Measurements from ENCODE around the gene XXYLT1.
"Not testable (repeated sequence)": the region's sequence is repeated elsewhere in the genome, so short reads cannot be mapped to it uniquely, and the experiment has no call there.

XXYLT1 gene

DNA sequence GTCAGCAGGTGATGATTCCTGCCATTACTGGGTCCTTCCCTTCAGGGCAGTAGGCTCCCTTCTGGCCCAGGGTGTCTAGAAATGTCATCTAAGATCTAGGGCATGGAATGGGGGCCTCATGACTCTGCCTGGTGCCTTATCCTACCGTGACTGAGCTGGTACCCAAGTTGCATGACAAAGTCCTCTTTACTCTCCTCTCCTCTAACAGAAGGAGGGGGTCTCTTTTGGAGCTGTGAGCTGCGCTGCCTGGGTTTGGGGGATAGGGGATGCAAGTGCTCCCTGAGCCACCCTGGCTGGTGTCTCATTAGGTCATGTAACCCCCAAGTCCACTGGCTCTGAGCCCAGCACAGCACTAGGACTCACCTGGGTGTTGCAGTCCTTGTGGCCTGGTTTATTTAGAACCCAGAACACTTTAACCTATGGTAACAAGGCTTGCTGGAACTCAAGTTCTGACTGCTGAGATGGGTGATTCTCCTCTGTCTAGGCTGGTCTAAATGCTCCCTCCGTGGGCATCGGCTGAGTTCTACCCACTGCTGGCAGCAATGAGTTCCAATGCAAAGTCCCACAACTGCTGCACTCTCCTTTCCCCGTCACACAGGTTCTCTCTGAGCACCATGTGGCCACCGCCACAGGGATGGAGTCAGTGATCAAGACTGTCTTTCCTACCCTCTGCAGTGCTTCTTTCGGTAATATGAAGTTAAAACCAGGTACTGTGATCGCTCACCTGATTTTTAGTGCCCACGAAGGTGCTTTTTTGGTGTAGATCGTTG, 34.0 kb downstream of the XXYLT1 start:
- TF ChIP-seq TAF1 (IDR thresholded peaks at IDR 0.05; ENCODE audit: borderline replicate concordance, low read depth, low read length) = no peak
- TF ChIP-seq POLR2AphosphoS5 (IDR thresholded peaks at IDR 0.05; ENCODE audit: low read depth, low read length) = no peak
- no peak for TF ChIP-seq POLR2A (IDR thresholded peaks at IDR 0.05; ENCODE audit: low read depth, low read length)
- no peak for FAIRE-seq
- no peak for DNase-seq (ENCODE audit: insufficient read length)

DNA sequence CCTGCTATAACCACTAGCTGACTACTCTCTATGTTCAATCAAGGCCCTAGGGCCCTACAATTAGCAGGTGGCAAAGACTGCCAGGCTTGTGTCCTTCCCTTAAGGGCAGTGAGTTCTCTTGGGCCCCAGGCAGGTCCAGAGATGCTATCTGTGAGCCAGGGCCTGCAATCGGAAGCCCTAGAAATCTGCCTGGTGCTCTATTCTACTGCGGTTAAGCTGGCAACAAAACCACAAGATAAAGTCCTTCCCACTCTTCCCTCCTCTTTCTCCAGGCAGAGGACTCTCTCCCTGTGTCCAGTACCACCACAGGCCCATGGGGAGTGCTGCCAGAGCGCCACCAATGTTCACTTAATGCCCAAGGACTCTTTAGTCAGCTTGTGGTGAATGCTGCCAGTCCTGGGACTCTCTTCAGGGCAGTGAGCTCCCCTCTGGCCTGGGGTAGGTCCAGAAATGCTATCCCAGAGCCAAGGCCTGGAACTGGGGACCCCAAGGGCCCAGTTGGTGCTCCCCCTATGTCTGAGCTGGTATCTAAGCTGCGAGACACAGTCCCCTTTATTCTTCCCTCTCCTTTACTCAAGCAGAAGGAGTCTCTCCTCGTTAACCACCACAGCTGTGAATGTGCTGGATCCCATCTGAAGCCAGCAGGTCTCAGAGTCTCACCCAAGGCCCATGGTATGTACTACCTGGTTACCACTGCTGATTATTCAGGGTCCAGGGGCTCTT, 34.7 kb downstream of the XXYLT1 start:
- no peak for FAIRE-seq
- TF ChIP-seq TAF1 (IDR thresholded peaks at IDR 0.05; ENCODE audit: borderline replicate concordance, low read depth, low read length) = no peak
- TF ChIP-seq POLR2AphosphoS5 (IDR thresholded peaks at IDR 0.05; ENCODE audit: low read depth, low read length) = no peak
- no peak for TF ChIP-seq POLR2A (IDR thresholded peaks at IDR 0.05; ENCODE audit: low read depth, low read length)

DNA sequence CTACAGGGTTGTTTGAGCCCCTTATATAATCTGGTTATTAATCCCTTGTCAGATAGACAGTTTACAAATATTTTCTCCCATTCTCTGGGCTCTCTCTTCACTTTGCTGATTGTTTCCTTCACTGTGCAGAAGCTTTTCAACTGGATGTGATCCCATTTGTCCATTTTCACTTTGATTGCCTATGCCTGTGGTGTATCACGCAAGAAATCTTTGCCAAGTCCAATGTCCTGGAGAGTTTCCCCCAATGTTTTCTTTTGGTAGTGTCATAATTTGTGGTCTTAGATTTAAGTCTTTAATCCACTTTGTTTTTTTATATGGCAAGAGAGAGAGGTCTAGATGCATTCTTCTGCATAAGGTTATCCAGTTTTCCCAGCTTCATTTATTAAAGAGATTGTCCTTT, 40.7 kb downstream of the XXYLT1 start:
- TF ChIP-seq TAF1 (IDR thresholded peaks at IDR 0.05; ENCODE audit: borderline replicate concordance, low read depth, low read length) = no peak
- TF ChIP-seq POLR2AphosphoS5 (IDR thresholded peaks at IDR 0.05; ENCODE audit: low read depth, low read length) = no peak
- TF ChIP-seq POLR2A (IDR thresholded peaks at IDR 0.05; ENCODE audit: low read depth, low read length) = no peak
- DNase-seq (ENCODE audit: insufficient read length) = no peak
- no peak for FAIRE-seq

More for the DNA sequence above, 34.7 kb downstream of the XXYLT1 start:
- no peak for DNase-seq (ENCODE audit: insufficient read length)

DNA sequence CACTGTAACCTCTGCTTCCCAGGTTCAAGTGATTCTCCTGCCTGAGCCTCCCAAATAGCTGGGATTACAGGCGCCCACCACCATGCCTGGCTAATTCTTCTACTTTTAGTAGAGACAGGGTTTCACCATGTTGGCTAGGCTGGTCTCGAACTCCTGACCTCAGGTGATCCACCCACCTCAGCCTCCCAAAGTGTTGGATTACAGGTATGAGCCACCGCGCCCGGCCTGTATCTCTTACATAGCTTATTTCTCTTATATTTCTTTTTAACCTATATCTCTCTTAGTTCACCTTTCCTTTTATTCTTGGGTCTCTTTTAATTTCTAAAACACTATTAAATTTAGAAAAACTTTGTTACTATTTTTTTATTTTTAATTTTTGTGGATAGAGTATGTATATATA, 42.1 kb downstream of the XXYLT1 start:
- DNase-seq (ENCODE audit: insufficient read length) = not testable (repeated sequence)

DNA sequence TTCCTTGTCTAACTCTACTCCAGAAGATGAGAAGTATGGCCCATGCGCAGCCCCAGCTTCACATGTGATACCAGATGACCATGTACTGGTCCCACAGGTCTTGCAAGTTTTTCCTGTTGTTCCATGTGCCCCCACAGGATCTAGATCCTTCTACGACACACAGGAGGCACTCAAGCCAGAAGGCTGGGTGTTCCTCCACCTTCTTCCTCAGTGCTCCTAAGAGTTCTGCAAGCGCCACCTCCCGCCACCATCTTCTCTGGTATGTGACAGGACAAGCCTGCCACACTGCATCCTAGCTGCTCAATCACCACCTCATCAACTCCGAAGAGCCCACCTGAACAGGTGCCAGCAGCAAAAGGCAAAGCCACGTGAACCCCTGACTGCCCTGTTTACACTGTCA, 43.1 kb downstream of the XXYLT1 start:
- DNase-seq (ENCODE audit: insufficient read length) (no peak), FAIRE-seq (no peak)
- TF ChIP-seq POLR2A (IDR thresholded peaks at IDR 0.05; ENCODE audit: low read depth, low read length) = no peak
- no peak for TF ChIP-seq POLR2AphosphoS5 (IDR thresholded peaks at IDR 0.05; ENCODE audit: low read depth, low read length)
- no peak for TF ChIP-seq TAF1 (IDR thresholded peaks at IDR 0.05; ENCODE audit: borderline replicate concordance, low read depth, low read length)

More for the DNA sequence above, 42.1 kb downstream of the XXYLT1 start:
- not testable (repeated sequence) for FAIRE-seq

DNA sequence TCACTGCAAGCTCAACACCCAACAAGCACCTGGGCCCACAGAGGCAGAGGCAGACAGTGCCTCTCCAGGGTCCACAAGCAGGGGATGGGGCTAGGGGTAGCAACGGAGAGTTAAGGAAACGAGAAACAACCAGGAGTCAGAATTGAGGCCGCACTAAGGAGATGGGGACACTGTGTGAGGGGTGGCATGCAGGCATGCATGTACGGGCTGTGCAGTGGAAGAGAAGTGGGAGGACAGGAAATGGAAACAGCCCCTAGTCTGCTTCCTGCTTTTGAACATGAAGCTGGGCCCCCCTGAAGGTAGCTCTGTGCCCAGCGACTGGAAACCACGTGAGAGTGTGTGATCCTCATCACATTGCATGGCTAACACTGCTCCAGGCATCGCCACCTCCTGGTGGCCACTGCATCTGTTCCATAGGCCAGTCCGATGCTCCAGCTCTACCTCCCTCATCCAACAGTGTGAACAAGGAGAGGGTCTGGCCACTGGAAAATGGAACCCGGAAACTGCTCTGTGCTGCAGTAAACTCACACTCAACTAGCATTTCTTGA, 44.0 kb downstream of the XXYLT1 start:
- TF ChIP-seq POLR2A (IDR thresholded peaks at IDR 0.05; ENCODE audit: low read depth, low read length) (no peak), POLR2AphosphoS5 (IDR thresholded peaks at IDR 0.05; ENCODE audit: low read depth, low read length) (no peak), TAF1 (IDR thresholded peaks at IDR 0.05; ENCODE audit: borderline replicate concordance, low read depth, low read length) (no peak)
- DNase-seq (ENCODE audit: insufficient read length) = no peak

DNA sequence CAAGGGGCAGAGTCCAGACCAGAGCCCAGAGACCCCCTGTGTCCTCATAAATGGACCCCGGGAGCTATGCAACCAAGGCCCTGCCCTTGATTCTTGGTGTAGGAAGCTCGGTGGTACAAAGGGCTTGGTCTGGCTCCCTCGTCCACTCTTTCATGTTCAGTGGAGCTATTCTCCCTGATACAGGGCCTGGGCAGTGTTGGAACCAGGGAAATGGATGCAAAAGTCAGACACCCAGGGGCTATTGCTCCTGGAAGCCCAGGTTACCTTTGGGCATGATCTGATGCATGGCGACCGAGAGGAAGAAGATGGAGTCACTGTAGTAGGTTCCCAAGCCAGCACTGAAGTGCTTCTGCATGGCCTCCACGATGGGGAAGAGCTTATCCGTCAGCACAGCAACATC, 44.5 kb downstream of the XXYLT1 start:
- DNase-seq (ENCODE audit: insufficient read length) = no peak
- no peak for TF ChIP-seq POLR2AphosphoS5 (IDR thresholded peaks at IDR 0.05; ENCODE audit: low read depth, low read length)
- no peak for TF ChIP-seq POLR2A (IDR thresholded peaks at IDR 0.05; ENCODE audit: low read depth, low read length)
- no peak for TF ChIP-seq TAF1 (IDR thresholded peaks at IDR 0.05; ENCODE audit: borderline replicate concordance, low read depth, low read length)
- no peak for FAIRE-seq

More for the DNA sequence above, 44.0 kb downstream of the XXYLT1 start:
- FAIRE-seq = no peak

DNA sequence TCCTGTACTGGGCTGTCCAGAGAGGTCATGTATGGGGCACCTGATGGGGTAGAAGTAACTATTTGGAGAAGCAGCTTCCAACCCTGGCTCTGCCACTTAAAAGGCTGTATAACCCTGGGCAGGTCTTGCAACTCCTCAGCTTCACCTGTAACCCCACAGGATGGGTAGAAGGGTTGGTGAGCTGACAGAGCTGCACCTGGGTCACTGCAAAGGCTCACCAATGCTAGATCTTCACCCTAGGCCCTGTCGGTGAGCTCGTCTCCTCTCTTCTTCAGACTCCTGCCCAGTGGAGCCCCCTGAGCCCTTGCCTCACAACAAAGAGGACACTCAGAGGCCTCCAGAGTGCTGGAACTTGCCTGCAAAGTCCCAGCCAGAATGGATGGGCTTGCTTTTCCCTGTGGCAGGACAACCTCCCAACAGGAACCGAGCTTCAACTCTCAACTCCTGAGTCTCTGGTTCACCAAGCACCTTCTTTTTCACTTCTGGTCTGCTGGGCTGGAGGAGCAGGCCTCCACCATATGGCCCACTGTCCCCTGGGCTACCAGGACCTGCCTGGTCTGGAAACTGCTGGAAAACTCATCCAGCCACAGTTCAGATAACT, 45.9 kb downstream of the XXYLT1 start:
- no peak for DNase-seq (ENCODE audit: insufficient read length)

DNA sequence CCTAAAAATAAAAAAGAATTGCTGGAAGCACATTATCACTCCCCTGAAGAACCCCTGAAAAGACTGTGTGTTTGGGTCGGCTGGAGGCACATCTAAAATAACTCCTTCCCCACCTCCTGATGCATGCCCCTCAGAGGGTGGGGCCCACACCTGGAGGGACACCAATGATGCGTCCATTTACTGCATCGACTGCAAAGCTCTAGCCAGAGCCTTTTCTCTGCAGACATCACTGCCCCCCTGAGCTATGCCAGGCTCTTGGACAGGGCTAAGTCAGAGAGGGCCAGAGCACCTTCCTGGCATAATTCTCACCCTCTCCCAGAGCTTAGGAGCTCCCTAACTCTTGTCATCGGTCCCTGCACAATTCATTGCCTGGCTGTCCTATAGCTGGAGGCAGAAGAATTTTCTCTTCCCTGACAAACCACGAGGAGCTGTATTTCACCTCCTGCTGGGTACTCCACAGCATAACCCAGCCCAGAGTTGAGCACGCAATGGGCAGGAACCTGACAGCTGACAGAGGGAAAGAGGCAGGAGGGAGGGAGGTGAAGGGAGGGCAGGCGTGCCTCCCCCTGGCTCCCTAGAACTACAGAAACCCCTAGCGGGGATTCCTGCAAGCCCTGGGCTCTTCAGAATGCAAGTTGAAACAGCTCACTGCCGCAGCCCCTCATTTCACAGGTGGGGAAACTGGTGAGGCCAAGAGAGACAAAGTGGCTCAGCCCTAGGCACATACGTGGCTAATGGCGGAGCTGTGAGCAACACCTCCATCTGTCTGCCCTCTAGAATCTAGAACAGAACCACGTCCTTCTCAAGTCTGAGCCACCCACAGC, 46.6 kb downstream of the XXYLT1 start:
- no peak for FAIRE-seq
- no peak for TF ChIP-seq POLR2AphosphoS5 (IDR thresholded peaks at IDR 0.05; ENCODE audit: low read depth, low read length)
- no peak for TF ChIP-seq POLR2A (IDR thresholded peaks at IDR 0.05; ENCODE audit: low read depth, low read length)
- TF ChIP-seq TAF1 (IDR thresholded peaks at IDR 0.05; ENCODE audit: borderline replicate concordance, low read depth, low read length) = no peak
- no peak for DNase-seq (ENCODE audit: insufficient read length)

More for the DNA sequence above, 45.9 kb downstream of the XXYLT1 start:
- FAIRE-seq = no peak
- no peak for TF ChIP-seq POLR2AphosphoS5 (IDR thresholded peaks at IDR 0.05; ENCODE audit: low read depth, low read length)
- no peak for TF ChIP-seq TAF1 (IDR thresholded peaks at IDR 0.05; ENCODE audit: borderline replicate concordance, low read depth, low read length)
- no peak for TF ChIP-seq POLR2A (IDR thresholded peaks at IDR 0.05; ENCODE audit: low read depth, low read length)

DNA sequence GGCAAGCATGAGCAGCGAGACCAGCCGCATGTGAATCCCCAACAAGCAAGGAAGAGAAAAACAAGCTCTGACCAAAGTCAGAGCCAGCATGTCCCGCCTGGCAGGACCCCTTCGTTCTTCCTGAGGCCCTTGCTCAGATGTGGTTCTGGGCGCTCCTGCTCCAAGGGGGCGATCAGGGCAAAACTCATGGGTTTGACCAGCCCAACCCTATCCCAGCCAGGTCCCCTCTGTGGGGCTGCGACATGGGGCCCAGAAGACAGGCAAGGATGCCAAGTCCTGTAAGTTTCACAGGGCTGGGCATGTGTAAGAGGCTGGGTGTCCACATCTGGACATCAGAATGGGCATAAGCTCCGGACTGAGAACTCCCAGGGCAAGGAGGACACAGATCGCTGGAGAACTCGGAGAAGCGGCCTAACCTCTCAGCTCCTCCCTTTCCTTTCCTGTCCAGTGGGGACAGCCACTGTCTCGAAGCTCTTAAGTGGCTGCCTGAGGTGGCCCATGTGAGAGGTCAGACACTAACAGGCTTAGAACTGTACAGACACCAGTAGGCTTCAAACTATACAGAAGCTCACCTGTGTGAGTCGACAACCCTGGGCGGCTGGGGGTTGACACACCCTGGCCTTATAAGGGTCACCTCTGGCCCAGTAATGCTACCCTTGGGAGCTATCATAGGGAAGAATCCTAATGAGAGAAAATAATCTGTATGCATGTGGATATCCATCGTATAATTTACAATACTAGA, 48.9 kb downstream of the XXYLT1 start:
- TF ChIP-seq POLR2AphosphoS5 (IDR thresholded peaks at IDR 0.05; ENCODE audit: low read depth, low read length) (no peak), POLR2A (IDR thresholded peaks at IDR 0.05; ENCODE audit: low read depth, low read length) (no peak), TAF1 (IDR thresholded peaks at IDR 0.05; ENCODE audit: borderline replicate concordance, low read depth, low read length) (no peak)
- DNase-seq (ENCODE audit: insufficient read length) (no peak), FAIRE-seq (no peak)
